Neutrophil (primary cell): ENCODE measurements around the gene SAMD14.

Experiments
- H3K27ac ChIP-seq: fragments of 200-600 bp; sonication (generic); 2 replicates; pipeline ENCODE4 v1.5.1; 2016; ENCODE audit warnings: mild to moderate bottlenecking, moderate library complexity
- H3K27me3 ChIP-seq: fragments of 200-600 bp; sonication (generic); 2 replicates; pipeline ENCODE4 v1.6.0; 2016; ENCODE audit warnings: mild to moderate bottlenecking
- H3K36me3 ChIP-seq: fragments of 200-600 bp; sonication (generic); 2 replicates; pipeline ENCODE4 v1.5.1; 2017
- H3K4me1 ChIP-seq, 2 experiments: fragments of 200-600 bp in 1 of 2; sonication (generic) in 1 of 2; 1 replicate in 1 of 2; 2 replicates in 1 of 2; pipeline versions ENCODE4 v1.5.1 to v1.6.1; 2013 to 2016; ENCODE audit warnings: low read depth in 1 of 2, low read length in 1 of 2, mild to moderate bottlenecking in 1 of 2, moderate library complexity in 1 of 2; ENCODE audit not compliant: control insufficient read depth in 1 of 2, insufficient read depth in 1 of 2
- H3K4me3 ChIP-seq, 2 experiments: fragments of 200-600 bp in 1 of 2; sonication (generic) in 1 of 2; 1 replicate in 1 of 2; 2 replicates in 1 of 2; pipeline ENCODE4 v1.5.1; 2013 to 2016; ENCODE audit warnings: low read depth in 1 of 2, low read length in 1 of 2, mild to moderate bottlenecking in 1 of 2, moderate library complexity in 1 of 2
- H3K9me3 ChIP-seq: fragments of 200-600 bp; sonication (generic); 2 replicates; pipeline ENCODE4 v1.5.1; 2016
- TF ChIP-seq, protein P1 (sequence below): fragments of 200-600 bp; sonication (generic); IDR thresholded peaks from 2 replicates; pipeline ENCODE4 v1.5.1; 2016; ENCODE audit warnings: antibody characterized with exemption

Gene SAMD14

DNA sequence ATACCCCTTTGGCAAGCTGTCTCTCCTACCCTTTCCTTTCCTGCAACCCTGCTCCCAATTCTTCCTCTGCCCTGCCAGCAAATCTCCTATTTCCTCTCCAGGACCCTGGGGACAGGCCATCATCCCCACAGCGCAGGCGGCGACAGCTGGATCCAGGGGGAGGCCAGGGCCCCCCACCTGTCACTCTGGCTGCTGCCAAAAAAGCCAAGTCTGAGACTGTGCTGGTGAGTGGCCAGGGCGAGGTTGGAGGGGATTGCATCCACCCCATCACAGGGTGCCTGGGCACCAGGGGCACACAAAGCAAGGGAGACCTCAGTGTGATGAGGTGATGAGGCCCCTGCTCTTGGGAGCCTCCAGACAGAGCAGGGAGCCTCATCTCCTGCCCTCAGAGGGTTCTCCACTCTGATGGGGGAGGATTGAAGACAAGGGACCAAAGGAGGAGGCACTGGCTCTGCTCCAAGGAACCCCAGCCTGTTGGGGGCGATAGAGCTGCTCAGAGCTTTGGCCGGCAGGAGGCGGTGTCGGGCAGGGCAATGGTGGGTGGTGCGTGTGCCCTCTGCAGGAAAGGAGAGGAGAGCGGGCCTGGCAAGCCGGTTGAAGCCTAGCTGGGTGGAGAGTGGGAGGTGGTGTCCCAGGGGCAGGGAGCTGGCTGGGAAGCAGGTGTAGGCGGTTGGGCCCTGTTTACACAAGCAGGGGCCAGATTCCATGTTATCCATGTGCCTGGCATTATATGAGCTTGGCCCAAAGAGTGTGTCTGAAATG lies 50.4 kb downstream of the SAMD14 start:
- H3K27ac ChIP-seq = no peak overlapping the region
- no peaks in the 10 kb centered on the region for H3K36me3 ChIP-seq
- H3K4me3 ChIP-seq = no peak overlapping the region
- TF ChIP-seq, protein P1, sequence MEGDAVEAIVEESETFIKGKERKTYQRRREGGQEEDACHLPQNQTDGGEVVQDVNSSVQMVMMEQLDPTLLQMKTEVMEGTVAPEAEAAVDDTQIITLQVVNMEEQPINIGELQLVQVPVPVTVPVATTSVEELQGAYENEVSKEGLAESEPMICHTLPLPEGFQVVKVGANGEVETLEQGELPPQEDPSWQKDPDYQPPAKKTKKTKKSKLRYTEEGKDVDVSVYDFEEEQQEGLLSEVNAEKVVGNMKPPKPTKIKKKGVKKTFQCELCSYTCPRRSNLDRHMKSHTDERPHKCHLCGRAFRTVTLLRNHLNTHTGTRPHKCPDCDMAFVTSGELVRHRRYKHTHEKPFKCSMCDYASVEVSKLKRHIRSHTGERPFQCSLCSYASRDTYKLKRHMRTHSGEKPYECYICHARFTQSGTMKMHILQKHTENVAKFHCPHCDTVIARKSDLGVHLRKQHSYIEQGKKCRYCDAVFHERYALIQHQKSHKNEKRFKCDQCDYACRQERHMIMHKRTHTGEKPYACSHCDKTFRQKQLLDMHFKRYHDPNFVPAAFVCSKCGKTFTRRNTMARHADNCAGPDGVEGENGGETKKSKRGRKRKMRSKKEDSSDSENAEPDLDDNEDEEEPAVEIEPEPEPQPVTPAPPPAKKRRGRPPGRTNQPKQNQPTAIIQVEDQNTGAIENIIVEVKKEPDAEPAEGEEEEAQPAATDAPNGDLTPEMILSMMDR = no peak
- no peaks in the 10 kb centered on the region for H3K4me1 ChIP-seq
- H3K27me3 ChIP-seq = peaks cover 4% of the 10 kb centered on the region
- H3K9me3 ChIP-seq = no peaks in the 10 kb centered on the region

DNA sequence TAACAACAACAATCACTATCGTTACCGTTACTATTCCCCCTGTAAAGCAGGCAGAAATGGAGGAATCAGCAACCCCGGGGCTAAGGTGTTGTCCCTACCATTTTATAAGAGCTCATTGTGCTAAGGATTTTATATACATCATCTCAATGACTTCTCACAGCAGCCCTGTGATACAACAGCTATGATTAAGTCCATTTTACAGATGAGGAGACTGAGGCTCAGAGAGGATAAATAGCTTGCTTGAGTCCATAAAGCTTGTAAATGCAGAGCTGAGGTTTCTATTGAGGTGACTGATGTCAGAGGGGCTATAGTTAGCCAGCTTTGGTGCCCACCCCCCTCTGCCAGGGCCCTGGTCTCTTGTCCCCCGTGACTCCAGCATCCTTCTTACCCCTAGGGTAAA lies 51.5 kb downstream of the SAMD14 start:
- Histone ChIP-seq H3K4me1 (no peaks in the 10 kb centered on the region), H3K4me3 (no peak overlapping the region), H3K27me3 (peaks cover 4% of the 10 kb centered on the region), H3K27ac (no peak overlapping the region), H3K9me3 (no peaks in the 10 kb centered on the region), H3K36me3 (no peaks in the 10 kb centered on the region)
- TF ChIP-seq, protein P1 = no peak

DNA sequence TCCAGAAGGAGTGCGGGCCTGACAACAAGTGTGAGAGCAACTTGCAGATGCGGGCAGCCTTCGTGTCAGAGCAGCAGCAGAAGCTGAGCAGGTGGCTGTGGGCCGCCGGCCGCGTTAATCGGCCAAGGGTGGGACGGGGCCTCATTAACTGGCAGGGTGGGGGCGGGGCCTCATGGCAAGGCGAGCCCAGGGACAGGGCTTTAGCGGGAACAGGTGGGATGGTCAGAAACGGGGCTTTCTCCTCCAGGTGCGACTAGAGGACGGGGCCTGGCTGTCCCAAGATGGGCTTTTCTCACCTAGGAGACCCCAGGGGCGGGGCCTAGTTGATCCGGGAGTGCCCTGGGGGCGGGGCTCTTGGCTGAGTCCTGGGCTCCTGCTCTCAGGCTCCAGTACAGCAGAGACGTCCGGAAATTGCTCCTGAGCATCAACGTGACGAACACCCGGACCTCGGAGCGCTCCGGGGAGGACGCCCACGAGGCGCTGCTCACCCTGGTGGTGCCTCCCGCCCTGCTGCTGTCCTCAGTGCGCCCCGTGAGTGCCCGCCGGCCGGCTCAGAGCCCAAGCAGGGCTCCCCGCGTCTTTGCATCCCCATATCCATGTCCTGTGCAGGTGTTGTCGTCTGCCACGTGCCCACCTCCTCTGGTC lies 53.2 kb downstream of the SAMD14 start:
- Histone ChIP-seq H3K27ac (no peak overlapping the region), H3K27me3 (no peaks in the 10 kb centered on the region), H3K36me3 (no peaks in the 10 kb centered on the region), H3K9me3 (no peaks in the 10 kb centered on the region), H3K4me1 (no peaks in the 10 kb centered on the region), H3K4me3 (no peak overlapping the region)
- TF ChIP-seq, protein P1 = no peak

DNA sequence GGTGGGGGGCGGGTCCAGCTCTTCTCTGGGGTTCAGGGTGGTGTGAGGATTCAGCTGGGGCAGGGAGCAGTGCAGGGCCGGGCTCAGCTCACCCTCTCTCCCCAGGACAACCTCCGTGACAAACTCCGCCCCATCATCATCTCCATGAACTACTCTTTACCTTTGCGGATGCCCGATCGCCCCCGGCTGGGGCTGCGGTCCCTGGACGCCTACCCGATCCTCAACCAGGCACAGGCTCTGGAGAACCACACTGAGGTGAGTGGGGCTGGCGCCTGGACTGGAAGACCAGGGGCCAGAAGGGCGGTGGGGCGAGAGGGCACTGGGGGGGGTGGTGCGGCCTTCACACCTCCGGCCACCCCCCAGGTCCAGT lies 53.8 kb downstream of the SAMD14 start:
- TF ChIP-seq, protein P1 = no peak
- H3K4me1 ChIP-seq = no peaks in the 10 kb centered on the region
- no peaks in the 10 kb centered on the region for H3K36me3 ChIP-seq

DNA sequence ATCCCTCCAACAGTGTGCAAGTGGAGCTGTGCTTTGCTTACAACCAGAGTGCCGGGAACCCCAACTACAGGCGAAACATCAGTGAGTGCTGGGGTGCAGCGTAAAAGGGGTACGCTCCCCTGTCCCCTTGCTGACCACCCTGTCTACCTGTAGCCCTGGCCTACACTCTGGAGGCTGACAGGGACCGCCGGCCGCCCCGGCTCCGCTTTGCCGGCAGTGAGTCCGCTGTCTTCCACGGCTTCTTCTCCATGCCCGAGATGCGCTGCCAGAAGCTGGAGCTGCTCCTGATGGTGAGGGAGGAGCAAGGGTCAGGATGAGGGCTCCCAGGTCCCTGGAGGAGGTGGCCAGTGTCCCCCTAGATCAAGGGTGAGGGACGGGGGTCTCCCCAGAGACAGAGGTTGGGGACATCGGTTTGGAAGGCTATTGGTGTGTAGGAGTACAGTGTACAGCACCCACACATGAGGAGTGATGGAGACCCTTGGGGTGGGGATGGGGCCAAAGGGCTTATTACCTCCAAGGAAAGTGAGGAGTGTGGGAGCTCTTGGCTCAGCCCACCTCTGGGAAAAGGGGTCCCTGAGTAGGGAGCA lies 54.4 kb downstream of the SAMD14 start:
- H3K27ac ChIP-seq = no peak overlapping the region
- no peaks in the 10 kb centered on the region for H3K27me3 ChIP-seq
- no peaks in the 10 kb centered on the region for H3K9me3 ChIP-seq
- H3K4me3 ChIP-seq = no peak overlapping the region
- H3K36me3 ChIP-seq = no peaks in the 10 kb centered on the region
- TF ChIP-seq, protein P1 = no peak
- H3K4me1 ChIP-seq = no peaks in the 10 kb centered on the region

More for the DNA sequence above, 53.8 kb downstream of the SAMD14 start:
- Histone ChIP-seq H3K27ac (no peak overlapping the region), H3K9me3 (no peaks in the 10 kb centered on the region), H3K27me3 (no peaks in the 10 kb centered on the region), H3K4me3 (no peak overlapping the region)
